Lung (tissue), 12 donors: ENCODE measurements around the gene ITPK1. TPM values are rescaled to one million over a fixed set of nuclear protein-coding genes. Genes with fewer than 3 reads are reported as not detected.

Experiments
- ATAC-seq: fragments of 200-7000 bp; cut with Tn5 transposase; one replicate; pipeline ENCODE4 v1.9.1; 2020; ENCODE audit warnings: moderate number of reproducible peaks; ENCODE audit not compliant: insufficient read depth, low FRiP score
- DNase-seq, 3 donors: peaks; one replicate each; pipeline ENCODE4 v3.0.0-alpha.2; 2013 to 2017
- H3K27ac ChIP-seq, 2 donors: one replicate each; pipeline ENCODE4 v1.5.1; 2013; ENCODE audit warnings: mild to moderate bottlenecking in 2 of 2, moderate library complexity in 2 of 2, control low read depth in 1 of 2, inconsistent platforms in 1 of 2, low read depth in 1 of 2, low read length in 1 of 2
- H3K27me3 ChIP-seq, 3 donors: one replicate each; pipeline ENCODE4 v1.5.1; 2013; ENCODE audit warnings: low read length in 2 of 3; ENCODE audit not compliant: control insufficient read depth in 3 of 3, insufficient read depth in 3 of 3
- H3K36me3 ChIP-seq, 4 donors: one replicate each; pipeline ENCODE4 v1.5.1; 2013; ENCODE audit warnings: low read length in 4 of 4, mild to moderate bottlenecking in 1 of 4, moderate library complexity in 1 of 4; ENCODE audit not compliant: control insufficient read depth in 4 of 4, insufficient read depth in 4 of 4
- H3K4me1 ChIP-seq, 5 donors: one replicate each; pipeline ENCODE4 v1.5.1; 2013; ENCODE audit warnings: low read length in 5 of 5, mild to moderate bottlenecking in 2 of 5, moderate library complexity in 1 of 5; ENCODE audit not compliant: control insufficient read depth in 5 of 5, insufficient read depth in 5 of 5
- H3K4me3 ChIP-seq: one replicate; pipeline ENCODE4 v1.5.1; 2013; ENCODE audit warnings: mild to moderate bottlenecking, control low read depth, moderate library complexity
- H3K9ac ChIP-seq, 2 donors: one replicate each; pipeline ENCODE4 v1.5.1; 2013; ENCODE audit warnings: low read length in 2 of 2, control low read depth in 1 of 2; ENCODE audit not compliant: insufficient read depth in 1 of 2
- H3K9me3 ChIP-seq, 4 donors: one replicate each; pipeline ENCODE4 v1.5.1; 2013; ENCODE audit warnings: low read length in 3 of 4, mild to moderate bottlenecking in 1 of 4, moderate library complexity in 1 of 4; ENCODE audit not compliant: control insufficient read depth in 4 of 4, insufficient read depth in 3 of 4
- WGBS, 2 donors: extraction: QIAGEN DNeasy Blood & Tissue Kit; methylation state at CpG; one replicate each; pipeline ENCODE4 v1.1.7; 2013; 5-methylcytosine and 5-hydroxymethylcytosine counted together
- polyA plus RNA-seq, 2 donors: library from polyadenylated mRNA; stranded (reverse); fragments of 200-250 nt; gene quantifications; one replicate each; pipeline ENCODE4 v1.2.1, GENCODE V29; 2013
- total RNA-seq, 2 donors: library from RNA; depleted of rRNA in 1 of 2; stranded (reverse); fragments of >200 nt in 1 of 2; gene quantifications; one replicate each; pipeline ENCODE4 v1.2.1, GENCODE V29; 2014 to 2021
- TF ChIP-seq, protein P1 (sequence below): IDR thresholded peaks from 2 replicates; pipeline ENCODE4 v1.5.1; 2012; ENCODE audit warnings: mild to moderate bottlenecking; ENCODE audit errors: control extremely low read depth, extremely low read depth
- donor health status: control.
- donor health status: control.
- donor health status: Bipolar disorder and iron deficiency.
- donor health status: healthy.
- donor health status: DM: yes; HTN: yes; CAD: no.

Gene ITPK1
- total and polyA plus RNA-seq, 4 donors = 17.5 to 99.4 (median 45.3) TPM

GRCh38 chr14:93092606-93093556 lies 22.8 kb downstream of the ITPK1 start:
- no peak overlapping the region for H3K9ac ChIP-seq
- H3K4me3 ChIP-seq = no peak overlapping the region
- H3K36me3 ChIP-seq = no peaks in the 10 kb centered on the region
- H3K9me3 ChIP-seq = peaks cover 0 to 2% (median 0%) of the 10 kb centered on the region in 4 donors
- DNase-seq (no peak), ATAC-seq (no peak)
- 91 to 97% methylated on average over 23 to 24 of the region's 24 CpGs for WGBS, 2 donors
- no peaks in the 10 kb centered on the region for H3K27me3 ChIP-seq
- TF ChIP-seq, protein P1, sequence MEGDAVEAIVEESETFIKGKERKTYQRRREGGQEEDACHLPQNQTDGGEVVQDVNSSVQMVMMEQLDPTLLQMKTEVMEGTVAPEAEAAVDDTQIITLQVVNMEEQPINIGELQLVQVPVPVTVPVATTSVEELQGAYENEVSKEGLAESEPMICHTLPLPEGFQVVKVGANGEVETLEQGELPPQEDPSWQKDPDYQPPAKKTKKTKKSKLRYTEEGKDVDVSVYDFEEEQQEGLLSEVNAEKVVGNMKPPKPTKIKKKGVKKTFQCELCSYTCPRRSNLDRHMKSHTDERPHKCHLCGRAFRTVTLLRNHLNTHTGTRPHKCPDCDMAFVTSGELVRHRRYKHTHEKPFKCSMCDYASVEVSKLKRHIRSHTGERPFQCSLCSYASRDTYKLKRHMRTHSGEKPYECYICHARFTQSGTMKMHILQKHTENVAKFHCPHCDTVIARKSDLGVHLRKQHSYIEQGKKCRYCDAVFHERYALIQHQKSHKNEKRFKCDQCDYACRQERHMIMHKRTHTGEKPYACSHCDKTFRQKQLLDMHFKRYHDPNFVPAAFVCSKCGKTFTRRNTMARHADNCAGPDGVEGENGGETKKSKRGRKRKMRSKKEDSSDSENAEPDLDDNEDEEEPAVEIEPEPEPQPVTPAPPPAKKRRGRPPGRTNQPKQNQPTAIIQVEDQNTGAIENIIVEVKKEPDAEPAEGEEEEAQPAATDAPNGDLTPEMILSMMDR = no peak
- peak overlapping the region in 1 of 2 donors; percentile 38 for H3K27ac ChIP-seq
- H3K4me1 ChIP-seq = peaks cover 0 to 35% (median 10%) of the 10 kb centered on the region in 5 donors

GRCh38 chr14:93091666-93092065 lies 24.1 kb downstream of the ITPK1 start:
- H3K9me3 ChIP-seq = peaks cover 0 to 3% (median under 1%) of the 10 kb centered on the region in 4 donors
- H3K9ac ChIP-seq = no peak overlapping the region
- no peaks in the 10 kb centered on the region for H3K36me3 ChIP-seq
- H3K27ac ChIP-seq = peak overlapping the region in 1 of 2 donors; percentile 24
- TF ChIP-seq, protein P1 = no peak
- H3K4me1 ChIP-seq = peaks cover 0 to 27% (median 10%) of the 10 kb centered on the region in 5 donors
- H3K4me3 ChIP-seq = no peak overlapping the region
- H3K27me3 ChIP-seq = no peaks in the 10 kb centered on the region
- ATAC-seq = no peak
- DNase-seq = no peak
- WGBS, 2 donors = 85 to 92% methylated on average over 8 of the region's 8 CpGs

DNA sequence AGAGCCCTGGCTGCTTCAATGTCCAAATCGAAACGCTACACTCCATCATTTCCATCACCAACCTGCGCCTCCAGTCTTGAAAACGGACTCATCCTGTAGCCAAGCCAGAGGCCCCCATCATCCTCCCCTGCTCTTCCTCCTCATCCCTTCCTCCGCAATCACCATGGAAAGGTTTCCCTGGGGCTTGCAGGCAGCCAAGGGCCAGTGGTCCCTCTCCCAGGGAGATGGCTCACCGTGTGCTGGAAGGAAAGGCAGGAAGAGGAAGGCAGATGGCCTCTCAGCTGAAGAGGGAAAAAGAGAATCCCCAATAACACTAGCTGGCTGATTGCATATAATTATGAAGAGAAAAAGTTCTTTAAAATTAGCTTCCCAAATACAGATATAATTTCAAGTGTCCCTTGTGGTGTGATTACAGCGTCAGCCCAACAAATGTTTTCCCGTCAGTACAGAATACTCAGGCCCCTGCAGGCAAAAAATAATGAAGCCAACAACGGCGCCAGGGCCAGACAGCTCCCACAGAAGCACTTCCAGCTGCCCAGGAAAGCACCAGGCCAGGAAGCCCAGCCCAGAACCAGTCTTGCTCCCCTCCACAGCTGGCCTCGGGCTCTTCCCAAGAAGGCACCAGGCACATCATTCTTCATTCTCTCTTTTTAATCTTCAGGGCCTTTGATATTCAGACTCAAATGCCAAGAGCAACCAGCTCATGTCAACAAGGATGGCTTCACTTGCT lies 24.7 kb downstream of the ITPK1 start:
- Histone ChIP-seq H3K4me1 (peaks cover 0 to 22% (median 10%) of the 10 kb centered on the region in 5 donors), H3K27ac (peak overlapping the region in 1 of 2 donors; percentile 24)
- WGBS, 2 donors = 78% methylated on average over 11 of the region's 11 CpGs

More for the DNA sequence above, 24.7 kb downstream of the ITPK1 start:
- TF ChIP-seq, protein P1 = no peak
- H3K36me3 ChIP-seq = no peaks in the 10 kb centered on the region
- H3K9ac ChIP-seq = no peak overlapping the region
- peak; percentile 29 for ATAC-seq
- no peak overlapping the region for H3K4me3 ChIP-seq
- no peaks in the 10 kb centered on the region for H3K27me3 ChIP-seq
- peaks cover 0 to 3% (median under 1%) of the 10 kb centered on the region in 4 donors for H3K9me3 ChIP-seq
- peak; percentile 46 to 59 (median 57) for DNase-seq
